GM19397 (cell line): ENCODE data around the gene ANTXR2.

Source experiments
- ATAC-seq: cut with Tn5 transposase; IDR thresholded peaks from one replicate; pipeline ENCODE4 v1.9.1; 2021; ENCODE audit warnings: mild to moderate bottlenecking, moderate library complexity; ENCODE audit not compliant: unreplicated experiment

Gene ANTXR2

GRCh38 chr4:80092847-80093246, 19.8 kb upstream of the ANTXR2 start:
- ATAC-seq, result no peak

GRCh38 chr4:80092088-80092487, 19.1 kb upstream of the ANTXR2 start:
- no peak for ATAC-seq

- ATAC-seq, result no peak
Observed at GRCh38 chr4:80091688-80092087, 18.7 kb upstream of the ANTXR2 start.

- no peak for ATAC-seq
Observed at GRCh38 chr4:80091184-80091583, 18.2 kb upstream of the ANTXR2 start.

GRCh38 chr4:80090090-80090489, 17.1 kb upstream of the ANTXR2 start:
- ATAC-seq, result no peak

GRCh38 chr4:80088471-80088870, 15.4 kb upstream of the ANTXR2 start:
- no peak for ATAC-seq

GRCh38 chr4:80086296-80086695, 13.3 kb upstream of the ANTXR2 start:
- ATAC-seq, result no peak

GRCh38 chr4:80085081-80085480, 12.1 kb upstream of the ANTXR2 start:
- no peak for ATAC-seq

GRCh38 chr4:80082693-80083092, 9.7 kb upstream of the ANTXR2 start:
- no peak for ATAC-seq

GRCh38 chr4:80081566-80081965, 8.5 kb upstream of the ANTXR2 start:
- ATAC-seq, result no peak

- no peak for ATAC-seq
Observed at GRCh38 chr4:80079255-80079923, 6.4 kb upstream of the ANTXR2 start.

GRCh38 chr4:80078346-80079092, 5.5 kb upstream of the ANTXR2 start:
- ATAC-seq, result no peak

- ATAC-seq, result no peak
Observed at GRCh38 chr4:80077639-80078038, 4.6 kb upstream of the ANTXR2 start.

GRCh38 chr4:80076681-80077080, 3.7 kb upstream of the ANTXR2 start:
- no peak for ATAC-seq

GRCh38 chr4:80075995-80076675, 3.1 kb upstream of the ANTXR2 start:
- no peak for ATAC-seq

GRCh38 chr4:80074651-80075050, 1.6 kb upstream of the ANTXR2 start:
- no peak for ATAC-seq

- no peak for ATAC-seq
Observed at GRCh38 chr4:80074069-80074468, 1.0 kb upstream of the ANTXR2 start.

GRCh38 chr4:80073473-80074008, 512 bp upstream of the ANTXR2 start:
- ATAC-seq, result peak; percentile 45

GRCh38 chr4:80072228-80072743, 743 bp downstream of the ANTXR2 start:
- peak; percentile 27 for ATAC-seq

GRCh38 chr4:80071604-80072227, 1.3 kb downstream of the ANTXR2 start:
- no peak for ATAC-seq
